Neural cell (in vitro differentiated cells): ENCODE results near the gene MERTK. TPM values are rescaled to one million over a fixed set of nuclear protein-coding genes. Genes with fewer than 3 reads are reported as not detected.

Source experiments
- H2AFZ ChIP-seq: fragments of 200-600, 300-800 bp; sonication (generic), shearing (Covaris generic); 2 replicates; pipeline ENCODE4 v1.6.0; 2014; ENCODE audit warnings: low read depth, mild to moderate bottlenecking, antibody characterized with exemption, low read length, moderate library complexity
- H3F3A ChIP-seq: fragments of 200-600 bp; shearing (Covaris generic); 2 replicates; pipeline ENCODE4 v1.6.1; 2016; ENCODE audit warnings: mild to moderate bottlenecking, moderate library complexity, mixed read lengths, antibody characterized with exemption, low read length; ENCODE audit not compliant: insufficient read depth, poor library complexity, severe bottlenecking
- H3K27ac ChIP-seq: fragments of 200-600, 300-800 bp; sonication (generic), shearing (Covaris generic); 2 replicates; pipeline ENCODE4 v1.5.1; 2014; ENCODE audit warnings: mild to moderate bottlenecking, low read length, moderate library complexity
- H3K27me3 ChIP-seq: fragments of 300-800, 200-600 bp; sonication (generic), shearing (Covaris generic); 2 replicates; pipeline ENCODE4 v1.6.0; 2014; ENCODE audit warnings: mild to moderate bottlenecking, low read depth, low read length, moderate library complexity; ENCODE audit not compliant: insufficient read depth
- H3K36me3 ChIP-seq: fragments of 300-800, 200-600 bp; sonication (generic), shearing (Covaris generic); 2 replicates; pipeline ENCODE4 v1.5.1; 2014; ENCODE audit warnings: mild to moderate bottlenecking, antibody characterized with exemption, low read length, moderate library complexity; ENCODE audit not compliant: insufficient read depth
- H3K4me2 ChIP-seq: fragments of 300-800, 200-600 bp; sonication (generic), shearing (Covaris generic); 2 replicates; pipeline ENCODE4 v1.6.0; 2014; ENCODE audit warnings: mild to moderate bottlenecking, low read length
- H3K4me3 ChIP-seq: fragments of 300-800, 200-600 bp; sonication (generic), shearing (Covaris generic); 2 replicates; pipeline ENCODE4 v1.5.1; 2014; ENCODE audit warnings: mild to moderate bottlenecking, low read length, moderate library complexity
- H3K79me2 ChIP-seq: fragments of 200-600 bp; shearing (Covaris generic); replicated peaks from 2 replicates; pipeline ENCODE4 v1.6.0; 2014; ENCODE audit warnings: mild to moderate bottlenecking, low read length, moderate library complexity; ENCODE audit not compliant: insufficient read depth
- H3K9ac ChIP-seq: fragments of 300-800, 200-600 bp; sonication (generic), shearing (Covaris generic); 2 replicates; pipeline ENCODE4 v1.6.1; 2016; ENCODE audit warnings: mild to moderate bottlenecking, low read length, mixed read lengths
- H3K9me2 ChIP-seq: fragments of 200-600 bp; shearing (Covaris generic); 2 replicates; pipeline ENCODE4 v1.6.1; 2016; ENCODE audit warnings: mild to moderate bottlenecking, low read length, mixed read lengths; ENCODE audit not compliant: insufficient read depth
- H3K9me3 ChIP-seq: fragments of 200-600, 300-800 bp; sonication (generic), shearing (Covaris generic); 2 replicates; pipeline ENCODE4 v1.6.1; 2016; ENCODE audit warnings: mild to moderate bottlenecking, mixed run types, low read length, moderate library complexity, mixed read lengths
- H4K20me1 ChIP-seq: fragments of 200-600 bp; shearing (Covaris generic); 2 replicates; pipeline ENCODE4 v1.6.1; 2016; ENCODE audit warnings: mild to moderate bottlenecking, mixed run types; ENCODE audit not compliant: insufficient read depth
- EP300 ChIP-seq: fragments of 450-650 bp; conservative IDR thresholded peaks from 2 replicates; pipeline ENCODE4 v1.6.1; 2014; ENCODE audit warnings: antibody characterized with exemption, mild to moderate bottlenecking, moderate library complexity; ENCODE audit not compliant: poor library complexity, severe bottlenecking
- EZH2 ChIP-seq: fragments of 200-600, 300-800 bp; shearing (Covaris generic), sonication (generic); IDR thresholded peaks from 2 replicates; pipeline ENCODE4 v1.6.1; 2014; ENCODE audit warnings: antibody characterized with exemption, low read length, borderline replicate concordance, mild to moderate bottlenecking; ENCODE audit not compliant: insufficient read depth, poor library complexity, severe bottlenecking
- MXI1 ChIP-seq: fragments of 450-650 bp; conservative IDR thresholded peaks from 2 replicates; pipeline ENCODE4 v1.6.1; 2014; ENCODE audit warnings: antibody characterized with exemption, mild to moderate bottlenecking; ENCODE audit not compliant: poor library complexity, severe bottlenecking
- POLR2AphosphoS5 ChIP-seq: IDR thresholded peaks from 2 replicates; pipeline ENCODE4 v1.6.1; 2012
- RAD21 ChIP-seq: fragments of 450-650 bp; conservative IDR thresholded peaks from 2 replicates; pipeline ENCODE4 v1.6.1; 2014; ENCODE audit warnings: antibody characterized with exemption, mild to moderate bottlenecking, moderate library complexity
- REST ChIP-seq: IDR thresholded peaks from 2 replicates; pipeline ENCODE4 v1.6.1; 2012; ENCODE audit warnings: borderline replicate concordance
- SMC3 ChIP-seq: fragments of 450-650 bp; conservative IDR thresholded peaks from 2 replicates; pipeline ENCODE4 v1.6.1; 2014; ENCODE audit warnings: antibody characterized with exemption, mild to moderate bottlenecking, moderate library complexity; ENCODE audit not compliant: poor library complexity
- TAF1 ChIP-seq: IDR thresholded peaks from 2 replicates; pipeline ENCODE4 v1.6.1; 2012; ENCODE audit warnings: low read depth
- polyA plus RNA-seq: library from polyadenylated mRNA; depleted of rRNA; stranded (reverse); fragments of >200 nt; gene quantifications from 2 replicates; pipeline ENCODE4 v1.2.3, GENCODE V29; 2014
- TF ChIP-seq, protein P1 (sequence below): fragments of 450-650 bp; IDR thresholded peaks from 2 replicates; pipeline ENCODE4 v1.5.1; 2014; ENCODE audit warnings: antibody characterized with exemption, mild to moderate bottlenecking, moderate library complexity; ENCODE audit not compliant: poor library complexity, severe bottlenecking

The MERTK gene
- polyA plus RNA-seq, 1 donor from 2014 or later = 0.53 TPM

- Histone ChIP-seq H2AFZ (no peak overlapping the region), H3F3A (no peaks in the 10 kb centered on the region), H3K79me2 (no peaks in the 10 kb centered on the region), H3K9me2 (no peaks in the 10 kb centered on the region), H3K27ac (no peak overlapping the region), H3K27me3 (peaks cover 22% of the 10 kb centered on the region), H3K4me2 (no peak overlapping the region), H3K4me3 (no peak overlapping the region), H3K9me3 (no peaks in the 10 kb centered on the region), H3K9ac (no peak overlapping the region), H4K20me1 (no peaks in the 10 kb centered on the region), H3K36me3 (no peaks in the 10 kb centered on the region)
- TF ChIP-seq RAD21 (no peak), MXI1 (no peak), POLR2AphosphoS5 (no peak), REST (no peak), TAF1 (no peak), EP300 (no peak), EZH2 (no peak), SMC3 (no peak)
- TF ChIP-seq, protein P1, sequence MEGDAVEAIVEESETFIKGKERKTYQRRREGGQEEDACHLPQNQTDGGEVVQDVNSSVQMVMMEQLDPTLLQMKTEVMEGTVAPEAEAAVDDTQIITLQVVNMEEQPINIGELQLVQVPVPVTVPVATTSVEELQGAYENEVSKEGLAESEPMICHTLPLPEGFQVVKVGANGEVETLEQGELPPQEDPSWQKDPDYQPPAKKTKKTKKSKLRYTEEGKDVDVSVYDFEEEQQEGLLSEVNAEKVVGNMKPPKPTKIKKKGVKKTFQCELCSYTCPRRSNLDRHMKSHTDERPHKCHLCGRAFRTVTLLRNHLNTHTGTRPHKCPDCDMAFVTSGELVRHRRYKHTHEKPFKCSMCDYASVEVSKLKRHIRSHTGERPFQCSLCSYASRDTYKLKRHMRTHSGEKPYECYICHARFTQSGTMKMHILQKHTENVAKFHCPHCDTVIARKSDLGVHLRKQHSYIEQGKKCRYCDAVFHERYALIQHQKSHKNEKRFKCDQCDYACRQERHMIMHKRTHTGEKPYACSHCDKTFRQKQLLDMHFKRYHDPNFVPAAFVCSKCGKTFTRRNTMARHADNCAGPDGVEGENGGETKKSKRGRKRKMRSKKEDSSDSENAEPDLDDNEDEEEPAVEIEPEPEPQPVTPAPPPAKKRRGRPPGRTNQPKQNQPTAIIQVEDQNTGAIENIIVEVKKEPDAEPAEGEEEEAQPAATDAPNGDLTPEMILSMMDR = no peak
These were observed 5.1 kb downstream of the MERTK start for GRCh38 chr2:111903516-111903915.

- H3K4me2 ChIP-seq = no peak overlapping the region
- no peaks in the 10 kb centered on the region for H3F3A ChIP-seq
- H3K36me3 ChIP-seq = no peaks in the 10 kb centered on the region
- TF ChIP-seq RAD21 (no peak), MXI1 (no peak), EZH2 (no peak), POLR2AphosphoS5 (no peak), REST (no peak), SMC3 (no peak), EP300 (no peak), TAF1 (no peak)
- TF ChIP-seq, protein P1 = no peak
- H3K9me2 ChIP-seq = no peaks in the 10 kb centered on the region
- no peak overlapping the region for H3K9ac ChIP-seq
- H2AFZ ChIP-seq = no peak overlapping the region
- no peaks in the 10 kb centered on the region for H4K20me1 ChIP-seq
- H3K79me2 ChIP-seq = no peaks in the 10 kb centered on the region
- no peak overlapping the region for H3K4me3 ChIP-seq
- H3K27ac ChIP-seq = no peak overlapping the region
- no peaks in the 10 kb centered on the region for H3K9me3 ChIP-seq
- peaks cover 17% of the 10 kb centered on the region for H3K27me3 ChIP-seq
These were observed 5.6 kb downstream of the MERTK start for GRCh38 chr2:111903930-111904439.
